PC-9 (cell line): ENCODE measurements around the gene PUM2.

ENCODE experiments used
- EZH2 ChIP-seq: fragments of 200-600 bp; sonication (generic); IDR thresholded peaks from 2 replicates; pipeline ENCODE4 v1.8.0; 2017; ENCODE audit warnings: antibody characterized with exemption, low read depth
- TF ChIP-seq, protein P1 (sequence below): fragments of 200-600 bp; sonication (generic); conservative IDR thresholded peaks from 2 replicates; pipeline ENCODE4 v1.6.1; 2017; ENCODE audit warnings: mixed run types, antibody characterized with exemption, mild to moderate bottlenecking, moderate library complexity

DNA sequence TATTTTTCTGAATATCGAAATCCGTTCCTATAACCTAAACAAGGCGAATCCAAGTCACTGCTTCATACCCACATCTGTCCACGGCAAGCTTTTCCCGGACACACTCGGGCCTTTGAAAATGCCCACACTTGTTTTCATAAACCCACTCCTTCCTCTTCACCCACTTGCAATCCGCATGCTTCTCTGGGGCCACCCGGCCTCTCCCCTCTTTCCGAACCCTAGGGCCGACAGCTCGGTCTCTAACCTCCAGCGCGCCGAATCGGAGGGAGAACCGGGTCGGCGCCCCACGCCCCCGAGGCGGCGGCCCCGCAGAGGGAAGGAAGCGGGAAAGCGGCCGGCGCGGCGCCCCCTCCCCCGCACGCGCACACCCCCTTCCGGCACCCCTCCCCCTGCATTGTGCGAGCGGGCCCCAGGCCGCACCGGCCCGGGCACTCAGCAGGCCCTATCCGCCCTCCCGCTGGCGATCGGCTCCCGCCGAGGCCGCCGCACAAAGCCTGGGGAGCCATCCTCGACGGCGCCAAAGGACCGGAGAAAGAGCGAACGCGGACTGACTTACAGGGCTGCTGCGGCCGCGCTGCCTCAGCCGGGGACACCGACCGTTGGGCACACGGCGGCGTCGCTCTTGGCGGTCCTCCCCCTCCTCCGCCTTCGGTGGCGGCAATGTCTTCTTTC is 467 bp downstream of the PUM2 start:
- TF ChIP-seq, protein P1, sequence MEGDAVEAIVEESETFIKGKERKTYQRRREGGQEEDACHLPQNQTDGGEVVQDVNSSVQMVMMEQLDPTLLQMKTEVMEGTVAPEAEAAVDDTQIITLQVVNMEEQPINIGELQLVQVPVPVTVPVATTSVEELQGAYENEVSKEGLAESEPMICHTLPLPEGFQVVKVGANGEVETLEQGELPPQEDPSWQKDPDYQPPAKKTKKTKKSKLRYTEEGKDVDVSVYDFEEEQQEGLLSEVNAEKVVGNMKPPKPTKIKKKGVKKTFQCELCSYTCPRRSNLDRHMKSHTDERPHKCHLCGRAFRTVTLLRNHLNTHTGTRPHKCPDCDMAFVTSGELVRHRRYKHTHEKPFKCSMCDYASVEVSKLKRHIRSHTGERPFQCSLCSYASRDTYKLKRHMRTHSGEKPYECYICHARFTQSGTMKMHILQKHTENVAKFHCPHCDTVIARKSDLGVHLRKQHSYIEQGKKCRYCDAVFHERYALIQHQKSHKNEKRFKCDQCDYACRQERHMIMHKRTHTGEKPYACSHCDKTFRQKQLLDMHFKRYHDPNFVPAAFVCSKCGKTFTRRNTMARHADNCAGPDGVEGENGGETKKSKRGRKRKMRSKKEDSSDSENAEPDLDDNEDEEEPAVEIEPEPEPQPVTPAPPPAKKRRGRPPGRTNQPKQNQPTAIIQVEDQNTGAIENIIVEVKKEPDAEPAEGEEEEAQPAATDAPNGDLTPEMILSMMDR = no peak
- no peak for TF ChIP-seq EZH2
